C4-2B (cell line): Measurements from ENCODE around the gene NCOA1.

Experiments
- CTCF ChIP-seq: fragments of 450-650 bp; conservative IDR thresholded peaks from 2 replicates; pipeline ENCODE4 v1.5.1; 2017; ENCODE audit warnings: mild to moderate bottlenecking
- ZFX ChIP-seq: fragments of 450-650 bp; IDR thresholded peaks from 2 replicates; pipeline ENCODE4 v1.6.1; 2017

- no peak for TF ChIP-seq CTCF
- TF ChIP-seq ZFX, result no peak
These were observed 10.8 kb downstream of the NCOA1 start for GRCh38 chr2:24501813-24502212.
